SKM-1 treated with dmso at 0.1 percent for 144 hours (cell line): ENCODE results near the gene FBXW2.
"Not testable (repeated sequence)": the region's sequence is repeated elsewhere in the genome, so short reads cannot be mapped to it uniquely, and the experiment has no call there.

ENCODE experiments used
- DNase-seq: peaks from one replicate; lab custom pipeline; 2025; ENCODE audit not compliant: unreplicated experiment; lab: John Stamatoyannopoulos, UW

Gene FBXW2, protein sequence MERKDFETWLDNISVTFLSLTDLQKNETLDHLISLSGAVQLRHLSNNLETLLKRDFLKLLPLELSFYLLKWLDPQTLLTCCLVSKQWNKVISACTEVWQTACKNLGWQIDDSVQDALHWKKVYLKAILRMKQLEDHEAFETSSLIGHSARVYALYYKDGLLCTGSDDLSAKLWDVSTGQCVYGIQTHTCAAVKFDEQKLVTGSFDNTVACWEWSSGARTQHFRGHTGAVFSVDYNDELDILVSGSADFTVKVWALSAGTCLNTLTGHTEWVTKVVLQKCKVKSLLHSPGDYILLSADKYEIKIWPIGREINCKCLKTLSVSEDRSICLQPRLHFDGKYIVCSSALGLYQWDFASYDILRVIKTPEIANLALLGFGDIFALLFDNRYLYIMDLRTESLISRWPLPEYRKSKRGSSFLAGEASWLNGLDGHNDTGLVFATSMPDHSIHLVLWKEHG

DNA sequence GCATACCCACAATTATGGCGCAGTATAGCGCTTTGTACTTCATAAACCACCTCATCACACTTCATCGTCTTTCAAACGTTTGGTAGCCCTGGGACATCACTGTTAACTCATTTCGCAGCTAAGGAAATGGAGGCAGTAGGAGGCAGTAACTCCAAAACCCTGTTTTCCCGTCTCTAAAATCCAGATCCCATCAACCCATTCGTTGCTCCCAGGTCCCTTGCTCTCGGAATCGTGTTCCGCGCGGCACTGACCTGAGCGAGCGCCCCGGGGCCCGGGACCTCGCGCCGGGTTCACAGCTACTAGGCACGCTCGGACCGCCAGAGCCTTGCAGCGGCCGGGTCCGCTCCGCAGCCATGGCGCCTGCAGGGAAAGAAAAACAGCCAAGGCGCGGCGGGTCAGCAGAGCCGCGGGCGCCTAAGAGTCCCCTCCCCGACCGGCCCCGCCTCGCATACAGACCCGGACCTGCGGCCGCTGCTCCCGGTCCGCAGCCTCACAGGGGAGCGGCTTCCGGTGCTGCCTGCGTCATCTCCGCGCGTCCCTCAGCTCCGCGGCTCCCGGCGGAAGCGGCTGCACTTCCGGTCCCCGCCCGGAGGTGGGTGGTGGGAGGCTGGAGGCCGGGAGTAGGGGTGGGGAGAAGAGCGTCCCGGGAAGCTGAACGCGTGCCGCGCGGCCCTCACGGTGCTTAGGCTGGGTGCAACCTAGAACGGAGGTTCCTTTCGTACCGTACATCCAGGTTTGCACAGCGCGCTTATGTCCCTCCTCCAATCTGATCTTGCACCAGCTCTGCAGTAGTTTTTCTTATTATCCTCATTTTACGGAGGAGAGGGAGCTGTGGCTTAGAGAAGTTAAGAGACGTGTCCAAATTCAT lies at the start of gene FBXW2:
Gene FBXW2, minus strand, starts transcription at position 519 of the 868 bp plus-strand sequence. CDS start 5,158 bp downstream, outside the sequence.
- DNase-seq = peak; percentile 81

DNA sequence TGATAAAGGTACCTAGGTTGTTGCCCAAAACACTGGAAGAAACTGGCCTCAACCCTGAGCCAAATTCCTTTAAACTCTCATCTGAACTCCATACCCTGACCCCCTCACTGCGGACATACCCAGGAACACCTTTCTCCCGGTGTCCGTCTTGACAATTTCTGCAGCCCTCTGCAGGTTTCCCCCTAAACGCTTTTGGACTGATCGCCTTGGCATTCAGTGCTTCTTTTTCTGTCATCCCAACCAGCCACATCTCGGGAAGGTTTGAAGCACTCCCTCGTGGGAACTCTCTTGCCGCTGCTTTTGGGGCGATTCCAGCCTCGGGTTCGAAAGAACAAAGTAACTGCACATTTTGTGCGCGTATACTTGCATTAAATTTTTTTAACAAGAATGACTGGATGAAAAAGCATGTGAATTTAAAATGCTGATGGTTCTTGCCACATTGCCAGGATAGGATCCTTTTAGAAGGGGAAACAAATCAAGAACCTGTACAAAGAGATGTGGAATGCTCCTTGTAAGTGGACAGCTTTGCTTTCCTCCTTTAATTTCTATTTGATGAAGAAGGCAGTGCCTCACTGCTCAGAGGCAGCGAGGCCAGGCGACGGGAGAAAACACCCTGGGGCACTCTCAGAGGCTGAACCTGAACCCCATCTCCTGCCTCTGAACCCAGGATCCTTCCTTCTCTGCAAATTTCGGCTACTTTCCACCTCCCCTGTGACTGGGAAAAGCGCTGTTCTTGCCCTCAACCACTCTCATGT lies 48.9 kb upstream of the FBXW2 start:
- DNase-seq = no peak

DNA sequence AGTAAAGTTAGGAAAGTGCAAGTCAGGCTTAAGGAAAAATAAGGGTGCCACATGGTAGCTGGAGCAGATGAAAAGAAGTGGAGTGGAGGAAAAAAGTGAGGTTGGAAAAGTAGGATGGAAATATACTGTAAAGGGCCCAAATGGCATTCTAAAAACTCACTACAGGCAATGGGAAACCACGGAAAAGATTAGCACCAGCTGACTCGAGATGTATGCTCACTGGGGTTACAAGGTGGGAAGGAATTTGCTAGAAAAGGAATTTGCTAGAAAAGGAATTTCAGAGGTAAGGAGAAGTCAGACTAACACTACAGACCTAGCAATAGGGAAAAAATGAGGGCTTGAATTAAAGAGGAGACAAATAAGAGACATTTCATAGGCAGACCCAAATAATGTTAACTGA lies 45.9 kb upstream of the FBXW2 start:
- DNase-seq = no peak

DNA sequence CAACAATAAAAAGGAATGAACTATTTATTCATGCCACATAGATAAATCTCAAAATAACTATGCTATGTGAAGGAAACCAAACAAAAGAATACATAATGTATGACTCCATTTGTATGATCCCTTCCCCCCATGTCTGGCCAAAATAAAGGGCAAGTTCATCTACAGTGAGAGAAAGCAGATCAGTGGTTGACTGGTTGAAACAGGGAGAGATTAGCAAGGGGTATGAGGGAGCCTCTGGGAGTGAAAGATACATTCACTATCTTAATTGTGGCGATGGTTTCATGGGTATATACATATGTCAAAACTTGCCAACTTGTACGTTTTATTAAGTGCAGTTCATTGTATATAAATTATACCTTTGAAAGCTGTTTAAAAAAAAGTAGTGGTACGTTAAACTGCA lies 44.7 kb upstream of the FBXW2 start:
- DNase-seq = no peak

DNA sequence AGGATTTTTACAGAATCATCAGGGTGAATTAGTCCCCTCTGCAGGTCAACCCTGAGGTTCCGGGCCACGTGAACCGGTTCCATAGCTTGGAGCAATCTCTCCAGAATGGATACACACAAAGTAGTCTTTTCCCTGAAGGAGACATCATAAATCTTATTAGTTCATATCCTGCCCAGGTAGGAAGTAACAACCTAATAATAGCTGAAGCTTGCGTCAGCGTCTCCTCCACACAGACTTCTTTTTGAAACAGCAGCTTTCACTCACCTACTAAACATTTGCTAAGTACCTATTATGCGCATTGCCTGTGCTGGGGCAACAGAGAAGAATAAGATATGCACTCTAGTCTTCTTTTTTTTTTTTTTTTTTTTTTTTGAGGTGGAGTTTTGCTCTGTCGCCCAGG lies 40.1 kb upstream of the FBXW2 start:
- no peak for DNase-seq

DNA sequence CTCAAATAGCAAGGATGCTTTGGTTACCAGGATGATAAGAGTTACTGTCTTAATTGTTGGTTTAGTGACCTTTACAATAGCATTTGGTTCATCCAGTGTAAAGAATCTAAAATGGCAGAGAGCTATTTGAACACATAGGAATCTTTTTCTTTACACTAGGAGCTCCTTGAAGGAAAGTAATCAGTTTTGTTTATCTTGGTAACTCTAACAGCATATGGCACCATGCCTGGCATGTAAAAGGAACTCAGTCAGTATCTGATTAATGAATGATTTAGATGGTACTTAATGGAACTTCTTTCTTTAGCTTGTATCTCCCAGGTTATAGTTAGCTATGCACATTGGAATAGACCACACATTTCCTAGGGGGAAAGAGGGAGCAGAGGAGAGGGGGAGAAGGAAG lies 39.6 kb upstream of the FBXW2 start:
- no peak for DNase-seq

DNA sequence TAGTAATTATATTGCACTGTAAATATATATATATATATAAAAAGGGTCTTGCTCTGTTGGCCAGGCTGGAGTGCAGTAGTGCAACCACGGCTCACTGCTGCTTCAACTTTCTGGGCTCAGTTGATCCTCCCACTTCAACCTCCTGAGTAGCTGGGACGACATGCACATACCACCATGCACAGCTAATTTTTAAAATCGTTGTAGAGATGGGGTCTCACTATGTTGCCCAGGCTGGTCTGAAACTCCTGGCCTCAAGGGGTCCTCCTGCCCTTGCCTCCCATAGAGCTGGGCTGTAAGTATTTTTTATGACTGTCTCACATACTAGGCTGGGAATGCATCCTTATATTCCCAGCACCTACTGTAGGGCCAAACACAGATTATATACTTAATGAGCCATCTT lies 37.6 kb upstream of the FBXW2 start:
- DNase-seq = no peak

DNA sequence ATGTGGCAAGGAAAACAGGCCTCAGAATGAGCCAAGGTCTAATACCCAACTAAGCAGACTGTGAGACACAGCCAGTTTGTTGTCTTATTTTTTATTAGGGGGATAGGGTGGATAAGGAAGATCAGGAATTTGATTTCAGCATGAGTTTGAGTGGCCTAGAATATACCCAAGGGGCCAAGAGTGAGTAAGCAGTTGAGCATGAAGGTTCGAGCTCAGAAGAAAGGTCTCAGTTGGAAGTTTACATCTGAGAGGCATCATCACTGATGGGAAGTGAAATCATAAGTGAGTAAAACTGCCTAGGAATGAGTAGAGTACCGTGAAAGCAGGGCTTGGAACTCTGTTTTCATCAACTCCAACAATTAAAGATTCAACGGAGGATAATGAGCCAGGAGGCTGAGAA lies 36.9 kb upstream of the FBXW2 start:
- no peak for DNase-seq

DNA sequence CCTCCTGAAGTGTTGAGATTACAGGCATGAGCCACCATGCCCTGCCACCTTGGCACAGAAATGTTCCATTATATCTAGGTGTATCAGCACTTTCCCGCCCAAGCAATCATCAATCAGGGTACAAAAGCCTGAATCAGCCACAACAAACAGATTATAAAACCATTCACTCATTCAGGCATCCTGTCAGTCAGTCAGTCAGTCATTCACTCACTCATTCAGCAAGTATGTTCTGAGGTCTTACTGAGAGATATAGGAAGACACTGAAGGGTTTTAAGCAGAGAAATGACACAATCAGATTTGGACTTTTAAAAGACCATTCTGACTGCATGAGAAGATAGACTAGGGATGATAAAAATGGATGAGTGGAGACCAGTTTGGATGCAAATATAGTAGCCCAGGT lies 36.4 kb upstream of the FBXW2 start:
- DNase-seq = no peak

DNA sequence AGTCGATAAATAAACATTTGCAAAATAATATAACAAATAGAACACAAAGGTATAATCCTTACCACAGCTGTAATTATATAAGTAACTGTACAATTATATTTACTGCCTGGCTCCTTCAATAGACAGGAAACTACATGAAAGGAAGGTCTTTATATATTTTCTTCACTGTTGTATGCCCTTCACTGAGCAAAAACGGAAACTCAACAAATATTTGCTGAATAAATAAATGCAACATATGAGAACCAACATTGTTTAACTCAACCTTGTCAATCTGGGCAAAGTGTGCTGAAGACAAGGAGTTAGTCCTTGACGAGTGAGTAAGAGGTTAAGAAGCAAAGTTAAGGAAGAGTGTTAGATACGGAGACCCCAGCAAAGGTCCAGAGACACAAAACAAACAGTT lies 26.9 kb upstream of the FBXW2 start:
- DNase-seq = no peak

DNA sequence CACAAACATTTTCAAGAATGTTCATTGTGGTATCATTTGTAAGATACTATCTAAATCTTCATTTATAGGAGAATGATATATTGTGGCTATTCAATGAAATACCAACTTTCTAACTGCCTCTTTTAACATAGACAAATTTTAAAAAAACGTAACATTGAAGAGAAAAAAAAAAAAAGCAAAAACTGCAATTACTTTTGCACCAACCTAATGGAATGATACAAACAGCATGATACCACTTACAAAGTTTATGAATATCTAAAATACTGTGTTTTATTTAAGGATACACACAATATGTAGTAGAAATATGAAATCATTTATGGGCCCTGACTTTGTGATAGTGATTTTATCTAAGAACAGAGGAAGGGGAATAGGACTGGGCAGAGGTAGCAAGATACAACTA lies 25.4 kb upstream of the FBXW2 start:
- no peak for DNase-seq

DNA sequence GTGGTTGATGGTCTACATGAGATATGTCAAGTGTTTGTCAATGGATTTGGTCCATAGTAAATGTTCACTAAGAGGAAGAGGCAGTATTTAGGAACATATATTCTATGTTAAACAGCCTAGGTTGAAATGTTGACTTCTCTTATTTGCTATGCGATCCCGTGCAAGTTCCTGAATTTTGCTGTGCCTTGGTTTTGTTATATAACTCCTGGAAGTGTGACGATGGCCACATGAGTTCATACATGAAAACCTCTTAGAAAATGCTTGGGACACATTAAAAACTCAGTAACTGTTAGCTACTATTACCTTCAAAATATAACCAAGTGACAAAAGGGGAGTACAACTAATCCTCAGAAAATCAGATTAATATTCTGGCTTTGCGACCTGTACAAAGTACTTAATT lies 21.9 kb upstream of the FBXW2 start:
- no peak for DNase-seq

DNA sequence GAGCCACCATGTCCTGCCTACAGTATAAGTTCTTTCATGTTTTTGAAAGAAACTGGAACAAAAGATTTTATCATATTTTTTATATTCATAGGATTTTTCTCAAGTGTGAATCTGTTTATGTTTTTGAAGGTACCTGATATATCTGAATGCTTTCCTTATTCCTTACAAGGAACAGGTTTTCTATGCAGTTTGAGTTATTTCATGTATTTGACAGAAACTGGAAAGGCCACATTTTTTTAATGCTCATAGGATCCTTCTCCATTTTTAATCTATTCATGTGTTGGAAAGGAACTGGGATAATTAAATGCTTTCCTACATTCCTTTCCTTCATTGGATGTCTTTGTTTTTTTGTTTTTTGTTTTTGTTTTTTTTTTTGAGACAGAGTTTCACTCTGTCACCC lies 15.7 kb upstream of the FBXW2 start:
- DNase-seq = no peak

DNA sequence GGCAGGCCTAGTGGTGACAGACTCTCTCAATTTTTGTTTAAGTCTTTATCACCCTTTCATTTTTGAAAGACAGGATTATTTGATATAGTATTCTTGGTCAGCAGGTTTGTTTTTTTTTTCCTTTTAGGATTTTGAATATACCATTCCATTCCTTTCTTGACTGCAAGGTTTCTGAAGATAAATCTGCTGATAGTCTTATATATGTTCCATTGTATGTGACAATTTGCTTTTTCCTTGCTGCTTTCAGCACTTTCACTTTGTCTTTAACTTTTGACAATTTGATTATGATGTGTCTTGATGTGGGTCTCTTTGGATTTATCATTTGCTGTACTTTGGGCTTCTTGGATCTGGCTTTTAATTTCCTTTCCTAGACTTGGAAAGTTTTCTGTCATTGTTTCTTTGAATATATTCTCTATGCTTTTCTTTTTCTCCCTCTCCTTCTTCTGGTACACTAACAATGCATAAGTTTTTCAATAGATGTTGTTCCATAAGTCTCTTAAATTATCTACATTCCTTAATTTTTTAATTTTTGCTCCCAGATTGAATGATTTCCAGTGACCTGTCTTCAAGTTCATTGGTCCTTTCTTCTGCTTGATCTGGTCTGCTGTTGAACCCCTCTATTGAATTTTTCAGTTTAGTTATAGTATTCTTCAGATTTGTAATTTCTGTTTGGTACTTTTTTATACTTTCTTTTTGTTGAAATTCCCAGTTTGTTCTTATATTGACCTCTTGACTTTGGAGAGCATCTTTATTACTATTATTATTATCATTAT lies 14.6 kb upstream of the FBXW2 start:
- no peak for DNase-seq

DNA sequence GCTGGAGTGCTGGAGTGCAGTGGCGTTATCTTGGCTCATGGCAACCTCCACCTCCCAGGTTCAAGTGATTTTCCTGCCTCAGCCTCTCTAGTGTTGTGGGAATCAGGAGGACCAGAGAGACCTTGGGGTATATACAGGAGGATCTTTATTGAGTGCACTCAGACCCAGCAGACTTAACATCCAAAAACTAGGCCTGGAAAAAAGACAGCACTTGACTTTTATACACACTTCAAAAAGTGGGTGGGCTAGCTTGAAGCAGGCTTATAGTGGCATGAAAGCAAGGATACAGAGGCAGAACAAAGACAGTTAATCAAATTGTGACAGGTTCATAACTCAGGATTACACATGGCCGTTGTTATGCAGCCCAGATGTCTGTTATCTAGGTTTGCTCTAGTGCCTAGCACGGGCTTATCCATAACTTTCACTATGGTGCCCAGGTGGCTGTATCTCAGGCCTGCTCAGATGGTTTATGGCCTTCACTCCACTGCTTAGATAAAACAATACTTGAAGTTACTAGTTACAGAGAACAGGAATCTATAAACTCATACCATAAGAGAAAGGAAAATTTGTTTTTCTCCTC lies 11.7 kb upstream of the FBXW2 start:
- not testable (repeated sequence) for DNase-seq

DNA sequence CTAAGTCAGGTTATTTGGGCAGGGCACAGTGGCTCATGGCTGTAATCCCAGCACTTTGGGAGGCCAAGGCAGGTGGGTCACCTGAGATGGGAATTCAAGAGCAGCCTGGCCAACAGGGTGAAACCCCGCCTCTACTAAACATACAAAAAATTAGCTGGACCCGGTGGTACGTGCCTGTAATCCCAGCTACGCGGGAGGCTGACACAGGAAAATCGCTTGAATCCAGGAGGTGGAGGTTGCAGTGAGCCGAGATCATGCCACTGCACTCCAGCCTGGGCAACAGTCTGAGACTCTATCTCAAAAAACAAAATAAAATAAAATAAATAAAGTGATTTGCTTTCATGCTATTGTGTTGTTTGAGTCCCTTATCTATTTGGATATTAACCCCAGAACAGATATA lies 8.2 kb upstream of the FBXW2 start:
- DNase-seq = no peak

DNA sequence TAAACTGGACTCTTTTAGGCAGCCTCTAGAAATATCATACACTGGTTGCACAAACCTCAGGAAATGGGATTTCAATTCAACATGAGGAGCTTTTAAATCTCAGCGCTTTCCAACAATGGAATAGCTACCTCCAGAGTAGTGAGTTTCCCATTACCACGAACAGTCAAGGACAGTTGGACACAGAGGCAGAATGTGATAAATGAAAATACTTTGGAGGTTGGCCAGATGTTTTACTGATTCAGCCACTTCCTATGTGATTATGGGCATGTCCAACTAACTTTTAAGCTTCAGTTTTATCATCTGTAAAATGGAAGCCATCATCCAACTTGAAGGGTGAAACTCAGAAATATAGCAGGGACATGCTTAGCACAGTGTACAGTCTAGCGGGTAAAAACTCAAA lies 2.1 kb downstream of the FBXW2 start:
- DNase-seq = no peak

DNA sequence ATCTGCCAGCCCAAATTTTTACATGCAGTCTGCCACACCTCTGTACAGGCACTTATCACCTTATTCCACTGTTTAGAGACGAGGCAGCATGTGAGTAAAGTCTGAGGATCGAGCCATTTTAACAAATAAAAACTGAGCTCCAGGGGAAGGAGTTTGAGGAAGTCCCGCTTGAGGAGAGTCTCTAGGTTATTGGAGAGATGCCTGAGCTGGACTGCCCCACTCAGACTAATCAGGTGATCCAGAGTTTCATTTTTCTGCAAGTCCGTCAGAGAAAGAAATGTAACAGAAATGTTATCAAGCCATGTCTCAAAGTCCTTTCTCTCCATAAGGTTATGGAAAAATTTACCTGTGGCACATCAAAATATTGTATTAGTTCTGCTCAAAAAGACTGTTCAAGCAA lies 5.3 kb downstream of the FBXW2 start:
- no peak for DNase-seq

DNA sequence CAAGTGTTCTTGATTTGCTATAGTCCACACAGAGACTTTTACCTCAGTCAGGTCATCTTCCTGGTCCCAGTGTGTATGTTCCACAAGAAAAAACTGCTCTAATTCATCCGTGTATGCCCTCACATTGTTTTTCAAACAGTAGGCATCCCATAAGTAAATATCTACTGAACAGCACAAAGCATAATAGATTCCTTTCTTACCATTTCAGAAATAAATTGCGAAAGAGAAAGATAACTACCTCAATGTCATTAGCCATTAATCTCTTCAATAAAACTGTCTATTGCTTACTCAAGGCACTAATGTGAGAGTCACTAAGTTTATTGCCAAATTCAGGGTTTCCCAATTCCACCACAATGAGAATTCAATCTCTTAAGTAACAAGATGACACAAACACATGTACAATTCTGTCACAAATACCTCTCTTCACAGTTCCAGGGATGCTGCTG lies 9.6 kb downstream of the FBXW2 start:
- peak; percentile 23 for DNase-seq

DNA sequence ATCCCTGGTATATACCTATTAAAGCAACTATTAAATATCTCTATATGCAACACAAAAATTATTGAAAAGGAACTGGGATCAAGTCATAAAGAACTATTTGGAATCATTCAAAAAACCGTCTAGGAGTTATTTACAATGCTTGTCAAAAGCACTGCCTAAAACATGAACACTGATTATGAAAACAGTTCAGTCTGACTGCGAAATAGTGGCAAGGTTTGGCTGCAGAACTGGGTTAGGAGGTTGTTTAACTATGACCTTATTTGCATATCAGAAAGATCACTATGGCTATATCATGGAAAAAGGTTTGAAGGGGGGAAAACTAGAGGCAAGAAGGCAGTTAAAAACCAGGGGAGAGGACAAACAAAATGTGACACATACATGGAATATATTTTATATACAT lies 12.0 kb downstream of the FBXW2 start:
- no peak for DNase-seq
